T47D (cell line): ENCODE measurements around the gene SPSB3.
A peak's percentile ranks its signal among the peaks of the same experiment; 100 is the strongest.

Source experiments
- DNase-seq, 2 experiments: peaks; one replicate each; pipeline versions ENCODE4 v3.0.0 to v3.0.0-alpha.2; 2011 to 2012; ENCODE audit warnings: low read depth in 1 of 2, low spot score in 1 of 2
- JUND ChIP-seq: IDR thresholded peaks from 2 replicates; pipeline ENCODE4 v1.6.1; 2012; ENCODE audit warnings: low read depth
- in situ Hi-C: cut with HindIII; loops from 2 replicates; pipeline ENCODE4 v1.10.0; 2016; ENCODE audit warnings: low sequenced_read_pairs, low pct_unique_long_range_greater_than_20kb

The SPSB3 gene

DNA sequence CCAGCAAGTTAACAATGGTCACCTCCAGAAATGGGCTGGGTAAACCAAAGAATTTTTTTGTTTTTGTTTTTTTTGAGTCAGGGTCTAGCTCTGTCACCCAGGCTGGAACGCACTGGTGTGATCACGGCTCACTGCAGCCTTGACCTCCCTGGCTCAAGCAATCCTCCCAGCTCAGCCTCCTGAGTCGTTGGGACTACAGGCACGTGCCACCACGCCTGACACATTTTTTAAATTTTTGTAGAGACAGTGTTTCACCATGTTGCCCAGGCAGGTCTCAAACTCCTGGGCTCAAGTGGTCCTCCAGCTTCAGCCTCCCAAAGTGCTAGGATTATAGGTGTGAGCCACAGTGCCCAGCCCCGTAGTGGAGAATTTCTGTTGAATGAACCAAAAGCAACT is 1.7 kb downstream of the SPSB3 start:
- in situ Hi-C loops: no loop called here
- DNase-seq: no peak
- TF ChIP-seq JUND: no peak

DNA sequence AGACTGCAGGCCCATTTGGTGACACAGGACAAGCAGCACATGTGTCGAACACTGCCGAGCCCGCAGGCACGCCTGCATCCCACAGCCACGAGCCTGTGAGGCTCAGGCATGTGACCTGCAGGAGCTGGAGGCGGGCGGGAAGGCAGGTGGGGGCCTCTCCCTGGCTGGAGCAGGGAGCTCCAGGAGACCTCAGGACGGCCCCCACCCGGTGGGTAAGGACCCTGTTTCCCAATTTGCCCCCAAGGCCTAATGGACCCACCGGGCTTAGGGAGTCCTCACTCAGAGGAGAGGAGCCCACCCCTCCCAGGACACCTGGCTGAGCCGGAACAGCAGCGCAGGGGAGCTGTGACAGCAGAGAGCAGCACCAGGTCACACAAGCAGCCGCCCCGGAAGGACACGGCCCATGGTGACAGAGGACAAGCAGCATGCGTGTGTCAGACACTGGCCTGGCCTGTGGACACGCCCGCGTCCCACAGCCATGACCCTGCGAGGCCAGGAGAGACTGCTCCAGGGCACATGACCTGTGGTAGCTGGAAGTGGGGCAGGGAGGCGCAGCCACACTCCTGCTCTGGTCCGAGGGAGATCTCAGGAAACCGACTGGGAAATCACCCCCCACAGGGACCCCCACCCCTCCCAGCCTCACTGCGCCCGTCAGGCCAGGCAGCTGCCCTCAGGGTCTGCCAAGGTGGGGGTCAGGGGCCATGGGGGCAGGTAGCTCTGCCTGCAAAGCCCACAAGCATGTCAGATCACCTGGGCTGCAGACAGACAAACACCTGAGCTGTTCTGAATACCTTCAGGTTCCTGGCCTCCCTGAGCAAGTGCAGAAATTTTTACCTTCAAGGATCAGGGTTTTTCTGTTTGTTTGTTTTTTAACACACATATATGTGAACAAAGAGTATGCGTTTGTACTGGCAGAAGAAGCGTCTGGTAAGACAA is 2.4 kb downstream of the SPSB3 start:
- in situ Hi-C loops: no loop called here
- DNase-seq: no peak
- TF ChIP-seq JUND: no peak

DNA sequence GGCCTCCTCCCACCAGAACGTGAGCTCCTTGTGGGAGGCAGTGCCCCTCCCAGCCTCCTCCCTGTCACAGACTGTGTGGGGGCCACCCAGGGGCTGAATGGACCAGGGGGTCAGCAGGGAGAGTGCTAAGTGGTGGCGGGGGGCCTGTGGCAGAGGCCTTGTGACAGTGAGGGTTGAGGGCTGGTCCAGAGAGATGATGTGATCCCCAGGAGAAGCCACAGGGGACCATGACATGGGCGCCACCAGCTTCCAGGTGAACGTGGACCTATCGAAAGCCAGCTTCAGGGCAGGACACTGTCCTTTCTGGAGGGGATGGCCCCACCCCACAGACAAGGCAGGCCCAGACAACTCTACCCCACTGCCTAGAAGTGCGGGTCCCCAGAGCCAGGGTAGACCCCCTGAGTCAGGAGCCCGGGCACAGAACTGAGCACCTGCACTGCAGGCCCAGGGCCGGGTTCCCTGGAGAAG is 3.1 kb downstream of the SPSB3 start:
- in situ Hi-C loops: no loop called here

DNA sequence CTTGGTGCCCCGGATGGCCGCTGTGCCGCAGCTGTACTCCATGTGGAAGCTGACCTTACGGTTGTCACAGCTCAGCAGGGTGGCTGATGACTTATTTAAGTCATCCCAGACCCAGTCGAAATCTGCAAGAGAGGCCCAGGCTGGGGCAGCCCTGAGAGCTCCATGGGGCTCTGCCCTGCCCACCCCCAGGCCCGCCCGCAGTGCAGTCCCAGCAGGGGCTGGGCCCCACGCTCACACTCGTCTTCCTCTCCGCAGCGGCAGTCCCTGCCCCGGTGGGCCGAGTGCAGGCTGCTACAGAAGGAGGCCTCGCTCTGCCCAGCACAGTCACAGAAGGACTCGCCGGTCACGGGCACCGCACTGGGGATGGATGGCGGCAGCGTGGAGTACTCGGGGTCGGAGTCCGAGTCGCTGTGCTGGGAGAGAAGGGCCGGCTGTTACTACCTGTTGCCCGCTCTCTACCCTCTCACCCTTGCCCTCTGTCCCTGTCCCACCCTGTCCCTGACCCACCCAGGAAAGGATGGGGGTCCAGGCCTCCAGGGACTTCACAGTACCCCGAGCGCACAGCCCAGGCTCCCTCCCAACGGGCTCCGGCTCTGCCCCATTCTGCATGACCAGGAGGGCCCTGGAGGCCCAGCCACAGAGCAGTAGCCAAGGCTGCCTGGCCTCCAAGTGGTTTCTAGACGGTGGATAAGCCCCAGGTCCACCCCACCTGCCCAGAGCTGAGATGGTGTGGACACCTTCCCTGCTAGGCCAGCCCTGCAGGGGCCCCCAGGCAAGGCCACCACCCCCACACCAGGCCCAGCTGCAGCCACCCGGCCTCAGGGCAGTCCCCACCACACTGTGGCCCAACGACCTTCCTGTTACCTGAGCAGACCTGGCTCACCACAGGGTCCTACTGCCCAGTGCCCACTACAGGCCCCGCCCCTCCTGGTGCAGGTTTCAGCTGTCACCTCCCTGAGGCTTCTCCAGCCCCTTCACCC is 3.9 kb downstream of the SPSB3 start:
- DNase-seq: no peak
- in situ Hi-C loops: no loop called here
- no peak for TF ChIP-seq JUND

More for the DNA sequence above, 3.1 kb downstream of the SPSB3 start:
- TF ChIP-seq JUND: no peak
- DNase-seq: no peak

DNA sequence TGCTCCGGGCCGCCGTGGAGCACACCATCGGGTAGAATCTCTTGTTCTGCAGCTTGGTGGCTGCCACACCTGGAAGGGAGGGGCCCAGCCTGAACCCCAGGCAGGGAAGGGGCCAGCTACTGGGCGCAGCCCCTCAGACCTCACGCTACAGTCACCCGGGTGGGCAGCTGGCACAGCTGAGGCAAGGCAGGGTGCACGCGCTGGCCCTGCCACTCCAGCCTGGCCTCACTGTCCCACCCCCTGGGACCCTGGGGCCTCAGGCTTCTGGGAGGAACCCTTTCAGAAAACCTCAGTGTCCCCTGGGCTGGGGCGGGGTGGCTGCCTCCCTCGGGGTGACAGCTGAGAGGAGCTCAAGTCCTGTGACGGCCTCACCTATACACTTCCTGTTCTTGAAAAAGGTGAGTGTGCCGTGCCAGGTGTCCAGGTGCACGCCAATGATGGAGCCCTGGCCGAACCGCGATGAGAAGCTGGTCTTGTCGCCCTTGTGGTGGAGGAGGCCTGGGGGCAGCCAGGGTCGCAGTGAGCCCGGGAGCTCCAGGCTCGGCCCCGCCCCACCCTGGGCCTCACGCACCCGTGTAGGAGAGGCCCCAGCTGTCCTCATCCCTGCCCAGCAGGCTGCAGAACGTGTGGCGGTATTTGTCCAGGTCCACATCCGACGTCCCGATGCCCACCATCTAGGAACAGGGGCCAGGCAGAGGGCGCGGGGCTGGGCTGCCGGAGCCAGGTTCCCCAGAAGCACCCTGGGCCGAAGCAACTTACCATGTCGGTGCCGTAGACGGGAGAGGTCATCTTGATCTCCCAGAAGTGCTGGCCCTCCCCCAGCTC is 4.8 kb downstream of the SPSB3 start:
- DNase-seq: no peak
- in situ Hi-C loops: no loop called here
- TF ChIP-seq JUND: no peak

DNA sequence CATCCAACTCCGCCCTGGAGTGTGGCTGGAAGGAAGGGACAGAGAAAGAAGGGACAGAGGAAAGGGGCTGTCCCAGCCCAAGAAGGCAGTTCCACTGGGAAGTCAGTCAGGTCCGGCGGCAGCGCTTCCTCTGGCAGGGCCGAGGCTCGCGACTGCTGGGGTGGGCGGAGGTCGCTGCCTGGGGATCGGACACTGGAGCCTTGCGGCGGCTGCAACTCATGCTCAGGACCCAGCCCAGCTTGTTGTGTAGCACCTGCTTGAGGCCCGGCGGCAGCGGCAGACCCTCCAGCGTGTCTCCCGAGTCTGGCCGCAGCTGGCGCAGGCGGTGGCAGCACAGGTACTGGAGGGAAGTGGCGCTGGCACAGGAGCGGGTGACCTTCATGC is 5.4 kb downstream of the SPSB3 start:
- in situ Hi-C loops: no loop called here
- TF ChIP-seq JUND: no peak
- DNase-seq: no peak

DNA sequence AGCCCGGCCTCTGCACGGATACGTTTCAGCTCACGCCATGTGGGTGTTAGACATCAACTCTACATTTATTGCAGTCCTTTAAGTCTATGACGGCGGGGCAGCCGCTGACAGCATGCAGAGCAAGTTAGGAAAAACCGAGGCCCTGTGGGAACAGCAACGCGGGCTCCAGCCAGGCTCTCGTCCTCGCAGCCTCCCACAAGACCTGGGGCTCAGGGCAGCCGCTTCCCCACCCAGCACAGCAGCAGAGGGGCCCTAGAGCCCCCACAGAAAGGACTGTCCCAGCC is 5.8 kb downstream of the SPSB3 start:
- TF ChIP-seq JUND: no peak
- in situ Hi-C loops: no loop called here
- no peak for DNase-seq

DNA sequence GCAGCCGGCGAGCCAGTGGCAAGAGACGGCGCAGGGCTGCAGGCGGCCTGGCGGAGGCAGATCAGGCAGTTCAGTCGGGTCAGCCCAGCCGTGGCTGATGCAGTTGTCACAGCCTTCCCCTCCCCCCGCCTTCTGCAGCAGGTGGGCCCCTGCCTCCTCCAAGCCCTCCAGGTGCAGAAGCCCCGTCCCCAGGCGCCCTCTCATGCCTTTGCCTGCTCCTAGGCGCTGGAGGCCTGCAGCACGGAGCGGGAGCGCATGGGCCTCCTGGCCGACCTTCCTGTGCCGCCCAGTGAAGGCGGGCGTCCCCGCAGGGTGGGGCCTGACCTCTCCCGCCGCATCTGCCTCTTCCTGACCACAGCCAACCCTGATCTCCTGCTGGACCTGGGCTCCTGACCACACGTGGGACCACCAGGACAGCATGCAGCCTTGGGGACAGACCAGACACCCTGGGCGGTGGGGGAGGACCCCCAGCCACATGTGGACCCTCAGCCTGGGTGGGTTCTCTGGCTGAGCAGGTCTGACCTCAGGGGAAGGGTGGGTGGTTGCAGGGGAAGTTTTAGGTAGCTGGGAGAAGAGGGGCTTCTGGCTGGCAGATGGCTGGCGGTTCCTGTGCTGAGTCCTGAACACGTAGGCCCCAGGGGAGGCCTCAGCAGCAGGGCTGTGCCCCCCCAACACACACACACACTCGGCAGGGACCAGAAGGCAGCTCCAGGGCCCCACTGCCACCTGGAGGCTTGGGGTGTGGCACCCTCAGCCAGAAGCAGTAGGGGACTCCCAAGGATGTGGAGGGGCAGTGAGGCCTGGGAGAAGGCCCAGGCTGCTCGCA is 6.3 kb downstream of the SPSB3 start:
- in situ Hi-C loops: no loop called here
- DNase-seq: no peak
- no peak for TF ChIP-seq JUND

DNA sequence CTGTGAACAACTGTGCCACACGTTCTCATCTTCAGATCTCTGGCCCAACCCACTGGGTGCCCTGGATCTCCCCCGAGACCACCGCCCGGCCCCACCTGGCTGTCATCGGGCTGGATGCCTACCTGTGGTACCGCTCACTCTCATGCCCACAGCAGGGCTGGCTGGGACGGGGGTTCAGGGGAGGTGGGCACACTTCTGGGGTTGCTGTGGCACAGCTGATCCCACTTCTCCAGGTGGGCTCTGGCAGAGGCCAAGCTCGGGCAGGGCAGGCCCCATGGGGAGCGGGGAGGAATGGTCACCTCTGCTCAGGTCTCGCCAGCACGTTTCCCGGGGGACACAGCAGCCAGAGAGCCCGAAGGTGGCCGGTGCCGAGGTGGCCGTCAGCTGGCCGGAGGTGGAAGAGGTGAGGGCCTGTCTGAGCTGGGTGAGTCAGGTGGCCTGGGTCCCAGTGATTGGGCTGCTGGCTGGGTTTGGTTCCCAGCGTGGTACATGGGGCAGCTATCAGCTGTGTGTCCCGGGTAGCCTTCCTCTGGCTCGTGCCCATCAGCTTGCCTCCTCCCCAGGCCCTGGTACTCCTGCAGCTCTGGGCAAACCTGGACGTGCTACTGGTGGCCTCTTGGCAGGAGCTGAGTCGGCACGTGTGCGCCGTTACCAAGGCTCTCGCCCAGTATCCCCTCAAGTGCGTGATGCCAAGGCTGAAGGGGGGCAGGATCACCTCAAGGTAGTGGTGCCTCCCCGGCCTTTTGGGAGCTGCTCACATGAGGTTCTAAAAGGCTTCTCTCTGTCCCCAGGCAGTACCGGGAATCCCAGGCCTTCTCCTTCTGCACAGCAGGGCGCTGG is 7.1 kb downstream of the SPSB3 start:
- in situ Hi-C loops: no loop called here

DNA sequence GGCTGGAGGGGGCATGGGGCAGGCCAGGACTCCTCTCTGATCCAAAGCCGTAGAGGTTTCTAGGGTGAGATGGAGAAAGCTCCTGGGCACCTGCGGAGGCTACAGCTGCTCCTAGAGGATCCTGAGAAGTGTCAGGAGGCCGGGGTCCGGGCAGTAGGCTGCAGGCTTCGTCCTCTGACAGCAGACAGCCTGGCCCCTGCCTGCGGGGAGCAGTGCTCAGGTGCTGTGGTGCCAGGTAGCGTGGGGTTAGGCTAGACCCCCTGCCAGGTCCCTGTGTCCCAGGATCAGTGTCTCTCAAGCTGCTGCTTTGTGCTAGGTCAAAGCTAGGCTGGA is 8.0 kb downstream of the SPSB3 start:
- in situ Hi-C loops: no loop called here
- DNase-seq: no peak
- no peak for TF ChIP-seq JUND

More for the DNA sequence above, 7.1 kb downstream of the SPSB3 start:
- no peak for TF ChIP-seq JUND
- no peak for DNase-seq

DNA sequence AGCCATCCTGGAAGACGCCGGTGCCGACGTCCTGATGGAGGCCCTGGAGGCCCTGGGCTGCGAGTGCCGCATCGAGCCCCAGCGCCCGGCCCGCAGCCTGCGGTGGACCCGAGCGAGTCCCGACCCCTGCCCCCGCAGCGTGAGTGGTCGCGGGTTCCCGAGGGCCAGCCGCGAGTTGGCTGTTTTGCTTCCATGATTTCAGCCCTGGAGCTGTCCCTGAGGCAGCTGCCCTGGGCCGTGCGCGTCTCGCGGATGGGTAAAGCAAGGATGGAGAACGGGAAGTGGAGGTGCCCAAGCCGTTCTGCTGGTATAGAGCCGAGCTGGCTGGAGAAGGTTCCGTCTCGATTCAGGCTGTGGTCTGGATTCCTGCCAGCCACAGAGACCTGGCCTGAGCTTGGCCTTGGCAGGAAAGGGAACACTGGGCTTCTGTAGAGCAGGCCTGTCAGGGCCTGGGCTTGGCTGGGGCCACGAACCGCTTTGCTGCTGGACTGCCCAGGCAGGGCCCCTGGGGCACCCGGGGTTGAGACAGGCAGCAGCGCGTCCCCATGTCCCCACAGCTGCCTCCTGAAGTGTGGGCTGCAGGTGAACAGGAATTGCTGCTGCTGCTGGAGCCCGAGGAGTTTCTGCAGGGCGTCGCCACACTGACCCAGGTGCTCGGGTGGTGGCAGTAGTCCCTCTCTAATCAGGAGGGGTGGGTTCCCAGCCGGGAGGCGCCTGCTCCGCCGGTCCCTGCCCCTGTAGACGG is 8.5 kb downstream of the SPSB3 start:
- in situ Hi-C loops: no loop called here
- peak; percentile 65 to 85 for DNase-seq
- TF ChIP-seq JUND: no peak
